Activated T-helper 2 cell treated with anti-CD3 and anti-CD28 coated beads, Interferon-gamma antibody, Interleukin-2, Interleukin-4, amounts not matched to agents 10 μg/mL and 5 μg/mL and 100 μg/mL, durations not matched to agents 14 hours and 24 hours and 36 hours (primary cell): Measurements from ENCODE around the gene LIMK1. TPM values are rescaled to one million over a fixed set of nuclear protein-coding genes. Genes with fewer than 3 reads are reported as not detected.
"Not testable (repeated sequence)": the region's sequence is repeated elsewhere in the genome, so short reads cannot be mapped to it uniquely, and the experiment has no call there.

Source experiments
- DNase-seq: peaks from one replicate; pipeline ENCODE4 v3.0.0; 2021; ENCODE audit warnings: low spot score
- H3K27ac Mint-ChIP-seq: one replicate; pipeline ENCODE4 v1.8.0; 2021; ENCODE audit warnings: mixed read lengths
- H3K27me3 Mint-ChIP-seq: one replicate; pipeline ENCODE4 v1.8.0; 2021; ENCODE audit warnings: low read depth, mixed read lengths
- H3K36me3 Mint-ChIP-seq: one replicate; pipeline ENCODE4 v1.8.0; 2021; ENCODE audit warnings: low read depth, mixed read lengths
- H3K4me1 Mint-ChIP-seq: one replicate; pipeline ENCODE4 v1.8.0; 2021; ENCODE audit warnings: low read depth, mixed read lengths
- H3K4me3 Mint-ChIP-seq: one replicate; pipeline ENCODE4 v1.8.0; 2021; ENCODE audit warnings: low read depth, mild to moderate bottlenecking, moderate library complexity, mixed read lengths
- H3K9me3 Mint-ChIP-seq: one replicate; pipeline ENCODE4 v1.8.0; 2021; ENCODE audit warnings: mixed read lengths
- intact Hi-C: fragments of 100-400 bp; cut with micrococcal nuclease; formaldehyde crosslinking; loops from one replicate; pipeline ENCODE4 v1.15.1; 2023
- total RNA-seq: library from RNA; stranded (reverse); gene quantifications from 2 replicates; pipeline ENCODE4 v1.2.3, GENCODE V29; 2022

LIMK1 gene
- total RNA-seq, 1 donor from 2014 or later = 34.4 TPM

GRCh38 chr7:74155810-74156395, 72.3 kb downstream of the LIMK1 start:
- intact Hi-C loops = no loop called here
- H3K4me1 Mint-ChIP-seq = no peaks in the 10 kb centered on the region
- DNase-seq = no peak
- H3K36me3 Mint-ChIP-seq = no peaks in the 10 kb centered on the region
- peaks cover 1% of the 10 kb centered on the region for H3K27me3 Mint-ChIP-seq
- no peak overlapping the region for H3K27ac Mint-ChIP-seq
- H3K9me3 Mint-ChIP-seq = no peaks in the 10 kb centered on the region
- H3K4me3 Mint-ChIP-seq = no peak overlapping the region

GRCh38 chr7:74157605-74158004, 74.0 kb downstream of the LIMK1 start:
- no peaks in the 10 kb centered on the region for H3K36me3 Mint-ChIP-seq
- H3K4me3 Mint-ChIP-seq = no peak overlapping the region
- no peak overlapping the region for H3K27ac Mint-ChIP-seq

GRCh38 chr7:74164985-74165456, 81.4 kb downstream of the LIMK1 start:
- intact Hi-C loops = no loop called here

More at GRCh38 chr7:74157605-74158004, 74.0 kb downstream of the LIMK1 start:
- intact Hi-C loops = no loop called here
- no peak for DNase-seq
- Mint-ChIP-seq H3K4me1 (no peaks in the 10 kb centered on the region), H3K9me3 (no peaks in the 10 kb centered on the region), H3K27me3 (peaks cover 1% of the 10 kb centered on the region)

GRCh38 chr7:74165867-74166593, 82.4 kb downstream of the LIMK1 start:
- no peak overlapping the region for H3K27ac Mint-ChIP-seq
- no peak for DNase-seq
- H3K9me3 Mint-ChIP-seq = no peaks in the 10 kb centered on the region
- no peaks in the 10 kb centered on the region for H3K27me3 Mint-ChIP-seq
- no peaks in the 10 kb centered on the region for H3K4me1 Mint-ChIP-seq
- H3K4me3 Mint-ChIP-seq = no peak overlapping the region
- intact Hi-C loops = no loop called here
- no peaks in the 10 kb centered on the region for H3K36me3 Mint-ChIP-seq

More at GRCh38 chr7:74164985-74165456, 81.4 kb downstream of the LIMK1 start:
- H3K36me3 Mint-ChIP-seq = no peaks in the 10 kb centered on the region
- no peak overlapping the region for H3K4me3 Mint-ChIP-seq
- no peaks in the 10 kb centered on the region for H3K9me3 Mint-ChIP-seq
- DNase-seq = no peak
- no peaks in the 10 kb centered on the region for H3K4me1 Mint-ChIP-seq
- no peaks in the 10 kb centered on the region for H3K27me3 Mint-ChIP-seq
- H3K27ac Mint-ChIP-seq = no peak overlapping the region

- H3K27ac Mint-ChIP-seq, H3K9me3 Mint-ChIP-seq, H3K4me3 Mint-ChIP-seq, H3K4me1 Mint-ChIP-seq, DNase-seq, H3K27me3 Mint-ChIP-seq, H3K36me3 Mint-ChIP-seq, intact Hi-C loops: not testable (repeated sequence)
Observed at GRCh38 chr7:74167324-74167723, 83.7 kb downstream of the LIMK1 start.

Other genes starting within 250 kb of the LIMK1 start
- gene METTL27, start 241.3 kb upstream of the LIMK1 start, total RNA-seq = 0.90 and 0.94 TPM in 2 replicates
- gene TMEM270, start 222.6 kb upstream of the LIMK1 start, total RNA-seq = not detected in 2 replicates
- not detected in 2 replicates for gene ELN, start 55.6 kb upstream of the LIMK1 start, total RNA-seq
- 367 and 372 TPM in 2 replicates for gene EIF4H, start 90.6 kb downstream of the LIMK1 start, total RNA-seq
- 20.2 and 22.2 TPM in 2 replicates for gene LAT2, start 126.2 kb downstream of the LIMK1 start, total RNA-seq
- 82.9 and 85.2 TPM in 2 replicates for gene RFC2, start 170.6 kb downstream of the LIMK1 start, total RNA-seq
- gene CLIP2, start 205.6 kb downstream of the LIMK1 start, total RNA-seq = 2.1 and 2.7 TPM in 2 replicates